T-helper 1 cell treated with Interleukin-12 subunit alpha and Interleukin-12 subunit beta and Interleukin-4 antibody, amounts not matched to agents 30 μg/mL and 1 μg/mL, for 36 hours (primary cell): Measurements from ENCODE around the gene LTBP1.
"Not testable (repeated sequence)": the region's sequence is repeated elsewhere in the genome, so short reads cannot be mapped to it uniquely, and the experiment has no call there.

Experiments
- H3K27ac Mint-ChIP-seq: one replicate; pipeline ENCODE4 v1.8.0; 2021; ENCODE audit warnings: mild to moderate bottlenecking, mixed read lengths
- H3K27me3 Mint-ChIP-seq: one replicate; pipeline ENCODE4 v1.8.0; 2021; ENCODE audit warnings: low read depth, mixed read lengths
- H3K36me3 Mint-ChIP-seq: one replicate; pipeline ENCODE4 v1.8.0; 2021; ENCODE audit warnings: low read depth, mixed read lengths
- H3K4me1 Mint-ChIP-seq: one replicate; pipeline ENCODE4 v1.8.0; 2021; ENCODE audit warnings: low read depth, mixed read lengths
- H3K4me3 Mint-ChIP-seq: one replicate; pipeline ENCODE4 v1.8.0; 2021; ENCODE audit warnings: mild to moderate bottlenecking, moderate library complexity, mixed read lengths
- H3K9me3 Mint-ChIP-seq: one replicate; pipeline ENCODE4 v1.8.0; 2021; ENCODE audit warnings: mixed read lengths

Gene LTBP1

GRCh38 chr2:33168425-33168824, 221.7 kb downstream of the LTBP1 start:
- peaks cover 2% of the 10 kb centered on the region for H3K4me1 Mint-ChIP-seq
- no peaks in the 10 kb centered on the region for H3K36me3 Mint-ChIP-seq
- no peak overlapping the region for H3K27ac Mint-ChIP-seq
- H3K27me3 Mint-ChIP-seq, result no peaks in the 10 kb centered on the region
- no peak overlapping the region for H3K4me3 Mint-ChIP-seq
- no peaks in the 10 kb centered on the region for H3K9me3 Mint-ChIP-seq

DNA sequence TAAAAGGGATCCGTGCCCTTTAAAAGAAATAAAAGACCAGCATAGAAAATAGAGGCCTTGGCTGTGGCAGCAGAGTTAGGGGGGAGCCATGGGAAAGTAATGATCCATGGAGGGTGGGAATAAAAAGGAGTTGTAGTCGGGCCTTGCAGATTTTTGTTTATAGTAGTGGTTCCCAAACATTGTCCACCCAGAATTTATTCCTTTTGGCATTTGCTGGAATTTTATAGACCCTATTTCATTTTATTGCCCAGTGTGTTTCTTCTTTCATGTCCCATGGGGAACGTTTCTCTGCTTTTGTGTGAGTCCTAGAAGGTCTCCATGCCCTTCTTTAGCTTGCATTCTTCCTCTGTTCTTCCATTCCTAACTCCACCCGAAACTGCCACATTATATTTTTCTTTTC, 222.2 kb downstream of the LTBP1 start:
- Mint-ChIP-seq H3K27ac (no peak overlapping the region), H3K27me3 (no peaks in the 10 kb centered on the region), H3K9me3 (no peaks in the 10 kb centered on the region), H3K36me3 (no peaks in the 10 kb centered on the region), H3K4me3 (no peak overlapping the region), H3K4me1 (peaks cover 2% of the 10 kb centered on the region)

DNA sequence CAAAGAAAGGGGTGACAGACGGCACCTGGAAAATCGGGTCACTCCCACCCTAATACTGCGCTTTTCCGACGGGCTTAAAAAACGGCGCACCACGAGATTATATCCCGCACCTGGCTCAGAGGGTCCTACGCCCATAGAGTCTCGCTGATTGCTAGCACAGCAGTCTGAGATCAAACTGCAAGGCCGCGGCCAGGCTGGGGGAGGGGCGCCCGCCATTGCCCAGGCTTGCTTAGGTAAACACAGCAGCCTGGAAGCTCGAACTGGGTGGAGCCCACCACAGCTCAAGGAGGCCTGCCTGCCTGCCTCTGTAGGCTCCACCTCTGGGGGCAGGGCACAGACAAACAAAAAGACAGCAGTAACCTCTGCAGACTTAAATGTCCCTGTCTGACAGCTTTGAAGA, 223.5 kb downstream of the LTBP1 start:
- H3K36me3 Mint-ChIP-seq, H3K4me1 Mint-ChIP-seq, H3K27me3 Mint-ChIP-seq, H3K4me3 Mint-ChIP-seq, H3K9me3 Mint-ChIP-seq, H3K27ac Mint-ChIP-seq: not testable (repeated sequence)

GRCh38 chr2:33177627-33178026, 230.9 kb downstream of the LTBP1 start:
- H3K36me3 Mint-ChIP-seq, result no peaks in the 10 kb centered on the region
- H3K27me3 Mint-ChIP-seq, result no peaks in the 10 kb centered on the region
- H3K27ac Mint-ChIP-seq, result no peak overlapping the region
- H3K9me3 Mint-ChIP-seq, result no peaks in the 10 kb centered on the region
- no peaks in the 10 kb centered on the region for H3K4me1 Mint-ChIP-seq
- H3K4me3 Mint-ChIP-seq, result no peak overlapping the region

DNA sequence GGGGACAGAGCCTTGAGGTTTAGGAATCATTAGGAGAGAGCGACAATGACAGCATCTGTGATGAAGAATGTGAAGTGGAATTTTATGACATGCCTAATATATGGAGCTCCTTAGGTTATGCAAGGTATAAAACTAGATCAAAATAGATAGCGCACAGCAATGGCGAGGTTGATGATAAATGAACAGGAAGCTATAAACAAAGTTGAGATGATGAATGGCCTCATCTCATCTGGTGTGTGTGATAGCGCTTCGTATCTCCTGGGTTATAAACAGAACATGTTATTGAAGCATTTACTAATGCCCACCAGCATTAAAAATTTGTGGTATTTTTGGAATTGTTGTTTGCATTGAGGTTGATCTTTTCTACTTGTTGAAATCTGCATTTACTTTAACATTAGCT, 231.5 kb downstream of the LTBP1 start:
- Mint-ChIP-seq H3K9me3 (no peaks in the 10 kb centered on the region), H3K4me1 (no peaks in the 10 kb centered on the region), H3K36me3 (no peaks in the 10 kb centered on the region), H3K27me3 (no peaks in the 10 kb centered on the region), H3K4me3 (no peak overlapping the region), H3K27ac (no peak overlapping the region)

GRCh38 chr2:33180915-33181314, 234.2 kb downstream of the LTBP1 start:
- Mint-ChIP-seq H3K27me3 (no peaks in the 10 kb centered on the region), H3K9me3 (no peaks in the 10 kb centered on the region), H3K4me3 (no peak overlapping the region), H3K4me1 (no peaks in the 10 kb centered on the region), H3K36me3 (no peaks in the 10 kb centered on the region), H3K27ac (no peak overlapping the region)

- H3K27me3 Mint-ChIP-seq, result no peaks in the 10 kb centered on the region
- H3K27ac Mint-ChIP-seq, result no peak overlapping the region
- no peaks in the 10 kb centered on the region for H3K9me3 Mint-ChIP-seq
- H3K36me3 Mint-ChIP-seq, result no peaks in the 10 kb centered on the region
- H3K4me1 Mint-ChIP-seq, result no peaks in the 10 kb centered on the region
- H3K4me3 Mint-ChIP-seq, result no peak overlapping the region
These were observed 234.7 kb downstream of the LTBP1 start for GRCh38 chr2:33181466-33181865.

DNA sequence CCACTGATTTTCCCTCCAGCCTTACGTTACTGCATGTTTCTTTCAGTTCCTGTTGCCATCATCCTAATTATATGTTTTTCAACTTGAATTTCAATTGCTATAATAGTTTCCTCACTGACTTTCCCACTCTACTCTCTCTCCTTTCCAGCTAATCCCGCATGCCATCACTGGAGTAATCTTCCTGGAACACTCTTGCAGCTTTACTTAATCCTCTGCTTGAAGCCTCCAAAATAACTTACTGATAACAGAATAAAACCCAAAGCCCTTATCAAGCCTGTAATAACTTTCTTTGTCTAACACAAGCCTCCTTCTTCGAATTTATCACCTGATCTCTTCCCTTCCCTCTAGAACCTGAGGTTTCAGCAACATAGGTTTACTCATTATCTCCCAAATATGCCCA, 237.3 kb downstream of the LTBP1 start:
- no peak overlapping the region for H3K4me3 Mint-ChIP-seq
- H3K27ac Mint-ChIP-seq, result no peak overlapping the region
- no peaks in the 10 kb centered on the region for H3K9me3 Mint-ChIP-seq
- H3K4me1 Mint-ChIP-seq, result no peaks in the 10 kb centered on the region
- H3K36me3 Mint-ChIP-seq, result no peaks in the 10 kb centered on the region
- no peaks in the 10 kb centered on the region for H3K27me3 Mint-ChIP-seq

DNA sequence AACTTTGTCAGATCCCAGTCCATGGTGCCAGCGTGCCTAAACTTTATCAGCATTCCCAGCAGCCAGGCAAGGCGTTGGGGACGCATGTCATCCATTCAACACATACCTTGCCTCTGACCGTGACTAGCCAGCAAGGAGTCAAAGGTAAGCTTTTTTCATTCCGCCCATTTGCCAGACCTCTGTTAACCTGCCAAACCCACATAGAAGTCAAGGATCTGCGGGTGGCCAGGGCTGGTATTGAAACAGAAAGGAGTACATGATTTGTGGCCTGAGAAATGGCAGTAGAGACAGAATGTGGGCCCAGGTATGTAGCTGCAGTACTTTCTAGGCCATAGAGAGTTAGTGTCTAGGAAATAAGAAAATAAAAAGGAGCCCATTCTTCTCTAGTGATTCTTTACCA, 240.2 kb downstream of the LTBP1 start:
- H3K4me1 Mint-ChIP-seq, result no peaks in the 10 kb centered on the region
- no peaks in the 10 kb centered on the region for H3K9me3 Mint-ChIP-seq
- no peak overlapping the region for H3K4me3 Mint-ChIP-seq
- H3K36me3 Mint-ChIP-seq, result no peaks in the 10 kb centered on the region
- H3K27ac Mint-ChIP-seq, result no peak overlapping the region
- H3K27me3 Mint-ChIP-seq, result no peaks in the 10 kb centered on the region

GRCh38 chr2:33188799-33189198, 242.0 kb downstream of the LTBP1 start:
- H3K4me3 Mint-ChIP-seq, result no peak overlapping the region
- no peaks in the 10 kb centered on the region for H3K4me1 Mint-ChIP-seq
- H3K36me3 Mint-ChIP-seq, result no peaks in the 10 kb centered on the region
- H3K9me3 Mint-ChIP-seq, result no peaks in the 10 kb centered on the region
- no peaks in the 10 kb centered on the region for H3K27me3 Mint-ChIP-seq
- no peak overlapping the region for H3K27ac Mint-ChIP-seq

DNA sequence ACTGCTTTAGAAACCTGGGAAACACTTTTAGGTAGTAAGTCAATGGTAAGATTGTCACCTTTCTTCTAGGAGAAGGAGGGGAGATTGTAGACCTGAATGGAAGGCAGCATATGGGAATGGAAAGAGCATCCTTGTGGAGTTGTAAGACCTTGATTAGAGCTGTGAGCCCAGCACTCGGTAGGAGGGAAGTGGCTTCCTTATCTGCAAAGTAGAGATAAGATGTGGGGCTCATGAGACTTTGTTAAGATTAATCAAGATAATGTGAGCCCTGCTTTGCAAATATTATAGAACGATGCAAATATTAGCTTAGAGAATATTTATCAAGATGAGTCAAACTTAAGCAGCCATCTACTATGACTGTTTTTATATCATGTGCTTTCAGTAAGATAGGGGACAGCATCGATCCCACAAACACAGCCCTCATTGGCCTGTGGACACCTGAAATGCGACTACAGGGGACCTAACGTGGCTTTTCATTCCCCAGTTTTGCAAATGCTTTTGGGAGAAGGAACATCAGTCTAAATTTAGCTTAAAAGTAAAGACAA, 243.7 kb downstream of the LTBP1 start:
- Mint-ChIP-seq H3K27ac (no peak overlapping the region), H3K9me3 (no peaks in the 10 kb centered on the region), H3K4me1 (no peaks in the 10 kb centered on the region), H3K27me3 (no peaks in the 10 kb centered on the region), H3K36me3 (no peaks in the 10 kb centered on the region), H3K4me3 (no peak overlapping the region)

- Mint-ChIP-seq H3K36me3 (no peaks in the 10 kb centered on the region), H3K4me1 (no peaks in the 10 kb centered on the region), H3K27me3 (no peaks in the 10 kb centered on the region), H3K27ac (no peak overlapping the region), H3K4me3 (no peak overlapping the region), H3K9me3 (no peaks in the 10 kb centered on the region)
These were observed 249.1 kb downstream of the LTBP1 start for GRCh38 chr2:33195891-33196290.

DNA sequence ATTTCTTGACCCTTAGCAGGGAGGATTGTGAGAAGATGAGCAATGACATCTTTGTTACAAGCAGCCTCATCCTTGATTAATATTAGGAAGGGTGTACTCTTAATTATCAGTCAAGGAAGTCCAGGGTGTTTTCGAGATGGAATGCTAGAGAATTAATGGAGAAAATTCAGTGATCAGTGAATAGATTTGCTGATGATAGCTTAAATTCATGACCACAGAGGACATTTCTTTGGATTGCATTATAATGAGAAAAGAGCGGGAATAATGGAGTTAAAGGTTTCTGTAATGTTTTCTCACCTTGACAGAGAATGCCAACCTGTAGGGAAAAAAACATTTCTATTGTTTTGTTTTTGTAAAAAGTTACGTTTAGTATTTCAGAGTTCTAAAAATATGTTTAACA, 249.9 kb downstream of the LTBP1 start:
- H3K27me3 Mint-ChIP-seq, result no peaks in the 10 kb centered on the region
- H3K4me1 Mint-ChIP-seq, result no peaks in the 10 kb centered on the region
- H3K4me3 Mint-ChIP-seq, result no peak overlapping the region
- H3K36me3 Mint-ChIP-seq, result no peaks in the 10 kb centered on the region
- no peak overlapping the region for H3K27ac Mint-ChIP-seq
- no peaks in the 10 kb centered on the region for H3K9me3 Mint-ChIP-seq

- Mint-ChIP-seq H3K4me3 (no peak overlapping the region), H3K27me3 (no peaks in the 10 kb centered on the region), H3K27ac (no peak overlapping the region), H3K36me3 (no peaks in the 10 kb centered on the region), H3K4me1 (no peaks in the 10 kb centered on the region), H3K9me3 (no peaks in the 10 kb centered on the region)
These were observed 250.6 kb downstream of the LTBP1 start for GRCh38 chr2:33197198-33197938.

- Mint-ChIP-seq H3K4me3 (no peak overlapping the region), H3K9me3 (no peaks in the 10 kb centered on the region), H3K27ac (no peak overlapping the region), H3K4me1 (no peaks in the 10 kb centered on the region), H3K36me3 (no peaks in the 10 kb centered on the region), H3K27me3 (no peaks in the 10 kb centered on the region)
These were observed 256.1 kb downstream of the LTBP1 start for GRCh38 chr2:33202641-33203522.
